GM19193 (cell line): ENCODE data around the gene IDUA.

Source experiments
- POLR2A ChIP-seq: IDR thresholded peaks from 4 replicates; pipeline ENCODE4 v1.6.1; 2011; ENCODE audit not compliant: insufficient read depth, insufficient read length; ENCODE audit errors: extremely low read depth

Gene IDUA

DNA sequence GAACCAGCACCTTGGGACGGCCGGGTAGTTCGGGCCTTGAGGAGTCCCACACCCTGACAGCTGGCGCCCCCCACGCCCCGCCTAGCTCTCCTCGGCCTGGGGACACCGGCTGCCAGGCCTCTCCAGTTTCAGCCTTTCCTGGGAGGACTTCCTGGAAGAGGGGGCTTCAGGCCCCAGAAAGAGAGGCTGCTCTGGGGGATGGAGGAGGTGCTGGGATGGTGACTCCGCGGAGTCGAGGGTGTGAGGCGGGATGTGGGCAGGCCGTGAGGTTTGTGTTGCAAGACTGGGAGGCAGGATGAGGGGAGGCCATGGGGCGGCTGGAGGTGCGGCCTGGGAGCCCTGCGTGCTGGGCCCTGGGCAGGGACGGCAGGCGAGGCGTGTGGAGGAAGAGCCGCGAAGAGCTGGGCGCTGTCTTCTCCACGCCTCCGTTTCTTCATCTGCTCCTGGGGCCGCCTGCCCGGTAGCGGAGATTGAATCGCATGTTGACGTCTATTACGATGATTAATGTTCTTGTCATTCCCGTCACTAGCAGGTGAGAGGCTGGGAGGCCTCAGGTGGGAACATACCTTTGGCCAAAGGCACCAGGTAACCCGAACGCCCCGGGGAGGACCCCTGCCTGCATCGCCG, 23.7 kb downstream of the IDUA start:
- TF ChIP-seq POLR2A, result no peak

GRCh38 chr4:1011022-1011665, 24.3 kb downstream of the IDUA start, which contains the start of gene FGFRL1:
FGFRL1 (plus strand) TSS chr4:1011626; CDS start chr4:1012486, 860 bp downstream.
- TF ChIP-seq POLR2A, result no peak

DNA sequence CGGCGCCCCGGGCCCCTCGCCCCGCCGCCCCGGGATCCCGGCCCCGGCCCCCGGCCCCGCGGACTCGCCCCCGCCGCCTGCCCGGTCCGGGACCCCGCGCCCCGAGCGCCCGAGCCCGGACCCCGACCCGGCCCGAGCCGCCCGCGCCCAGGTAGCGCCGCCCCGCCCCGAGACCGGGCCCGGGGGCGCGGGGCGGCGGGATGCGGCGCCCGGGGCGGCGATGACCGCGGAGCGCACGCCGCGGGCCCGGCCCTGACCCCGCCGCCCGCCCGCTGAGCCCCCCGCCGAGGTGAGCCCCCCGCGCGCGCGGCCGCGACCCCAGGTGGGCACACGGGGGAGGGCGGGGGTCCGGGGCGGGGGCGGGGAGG, 24.8 kb downstream of the IDUA start:
- no peak for TF ChIP-seq POLR2A

DNA sequence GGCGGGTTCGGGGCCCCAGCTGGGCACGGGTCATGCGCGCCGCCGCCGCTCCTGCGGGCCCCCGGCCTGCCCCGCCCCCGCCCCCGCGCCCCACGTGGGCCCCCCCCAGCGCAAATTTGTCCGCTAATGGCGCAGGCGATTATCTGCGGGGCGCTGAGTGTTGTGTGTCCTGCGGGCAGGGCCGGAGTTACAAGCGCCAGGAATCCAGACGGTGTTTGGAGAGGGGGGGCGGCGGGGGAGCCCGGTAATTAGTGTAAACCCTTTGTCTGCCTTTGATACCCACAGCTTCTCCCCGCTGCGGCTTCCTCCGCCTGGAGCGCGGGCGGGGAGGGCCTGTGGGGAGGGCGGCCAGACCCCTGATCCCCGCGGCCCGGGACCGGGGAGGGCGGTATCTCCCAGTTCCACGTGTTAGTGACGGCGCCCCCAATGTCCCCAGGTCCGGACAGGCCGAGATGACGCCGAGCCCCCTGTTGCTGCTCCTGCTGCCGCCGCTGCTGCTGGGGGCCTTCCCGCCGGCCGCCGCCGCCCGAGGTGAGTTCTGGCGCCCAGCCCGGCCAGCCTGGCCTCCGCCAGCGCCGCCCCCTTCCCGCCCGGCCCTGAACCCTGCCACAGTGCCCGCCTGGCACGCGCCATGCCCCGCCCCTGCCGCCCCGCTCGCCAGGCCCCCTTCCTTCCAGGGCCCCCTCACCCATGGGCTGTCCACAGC, 25.3 kb downstream of the IDUA start:
- TF ChIP-seq POLR2A, result no peak

- TF ChIP-seq POLR2A, result no peak
These were observed 26.6 kb downstream of the IDUA start for GRCh38 chr4:1013225-1014073.

GRCh38 chr4:1014291-1015167, 27.7 kb downstream of the IDUA start:
- TF ChIP-seq POLR2A, result no peak

- no peak for TF ChIP-seq POLR2A
These were observed 28.3 kb downstream of the IDUA start for GRCh38 chr4:1015179-1015578.

- TF ChIP-seq POLR2A, result no peak
These were observed 28.9 kb downstream of the IDUA start for GRCh38 chr4:1015746-1016145.

DNA sequence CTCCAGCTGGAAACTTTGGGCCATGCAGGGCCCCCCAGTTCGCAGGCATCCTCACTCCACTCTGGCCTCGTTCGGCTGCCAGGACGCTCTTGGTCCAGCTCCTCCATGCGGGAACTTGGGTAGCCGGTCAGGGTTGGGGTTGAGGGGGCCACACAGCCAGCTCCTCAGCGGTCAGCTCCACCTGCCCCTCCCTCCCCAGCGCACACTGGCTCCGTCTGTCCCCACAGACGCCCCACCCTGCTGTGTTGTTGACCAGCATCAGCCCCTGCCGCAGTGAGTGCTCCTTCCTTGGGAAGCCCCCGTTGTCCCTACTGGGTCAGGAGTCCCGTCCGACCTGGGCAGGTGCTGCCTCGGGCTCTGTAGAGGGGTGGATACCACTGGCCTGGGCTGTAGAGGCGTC, 30.4 kb downstream of the IDUA start:
- no peak for TF ChIP-seq POLR2A

DNA sequence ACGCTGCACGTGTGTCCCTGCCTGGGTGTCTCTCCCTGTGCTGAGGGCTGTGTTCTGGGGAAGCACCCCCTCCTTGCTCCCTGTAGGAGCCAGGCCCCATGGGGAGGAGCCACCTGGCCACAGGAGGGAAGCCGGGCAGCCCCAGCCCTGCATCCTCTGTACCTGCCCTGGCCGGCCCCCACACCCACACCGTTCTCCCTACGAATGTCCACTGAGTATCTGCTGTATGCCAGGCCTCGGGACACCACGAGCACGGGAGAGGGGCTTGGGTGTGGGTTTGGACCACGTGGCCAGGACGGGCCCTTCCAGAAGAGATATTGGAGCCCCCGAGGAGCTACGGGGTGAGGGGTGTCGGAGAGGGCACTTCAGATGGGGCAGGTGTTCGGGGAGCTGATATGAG, 30.9 kb downstream of the IDUA start:
- TF ChIP-seq POLR2A, result no peak

GRCh38 chr4:1018147-1019020, 31.5 kb downstream of the IDUA start:
- no peak for TF ChIP-seq POLR2A

GRCh38 chr4:1019320-1019719, 32.5 kb downstream of the IDUA start:
- TF ChIP-seq POLR2A, result no peak

DNA sequence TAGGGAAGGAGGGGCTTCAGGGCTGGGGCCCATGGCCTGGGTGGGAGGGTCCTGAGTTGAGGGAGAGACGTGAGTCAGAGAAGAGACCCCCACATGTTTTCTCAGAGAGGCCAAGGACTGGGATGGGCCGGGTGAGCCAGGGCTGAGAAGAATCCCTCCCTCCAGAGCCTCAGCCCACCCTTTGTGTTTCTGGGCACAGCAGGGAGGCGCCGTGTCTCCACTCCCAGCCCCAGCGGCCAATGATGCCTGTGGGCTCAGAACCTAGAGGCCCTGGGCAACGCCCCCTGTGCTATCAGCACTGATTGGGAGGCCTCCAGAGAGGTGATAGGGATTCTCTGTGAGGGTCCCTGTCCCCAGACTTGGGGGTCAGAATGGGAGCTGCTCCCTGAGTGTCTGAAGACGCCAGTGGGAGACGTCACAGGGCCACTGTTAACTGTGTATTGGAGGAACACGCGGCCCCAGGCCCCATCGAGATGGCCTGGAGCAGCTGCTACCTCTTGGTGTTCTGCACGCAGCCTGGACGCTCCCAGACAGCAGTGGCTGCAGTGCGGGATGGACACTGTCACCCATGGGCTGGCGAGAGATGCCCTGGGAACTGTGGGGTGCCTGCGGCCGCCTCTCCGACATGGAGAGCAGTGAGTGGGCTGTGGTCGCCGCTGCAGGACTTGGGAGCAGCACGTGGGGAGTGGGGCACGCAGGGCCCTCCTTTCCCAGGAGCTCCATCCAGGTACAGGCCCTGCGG, 33.1 kb downstream of the IDUA start:
- no peak for TF ChIP-seq POLR2A
